Lower leg skin (tissue), 4 donors: ENCODE data around the gene NUDT22. TPM values are rescaled to one million over a fixed set of nuclear protein-coding genes. Genes with fewer than 3 reads are reported as not detected.
A peak's percentile ranks its signal among the peaks of the same experiment; 100 is the strongest.

ENCODE experiments used
- DNase-seq, 2 donors: peaks; one replicate each; pipeline ENCODE4 v3.0.0-alpha.2; 2019; ENCODE audit warnings: low spot score in 2 of 2
- H3K4me3 ChIP-seq: fragments of 200-600 bp; sonication (generic); 2 replicates; pipeline ENCODE4 v1.5.1; 2017; ENCODE audit warnings: mild to moderate bottlenecking, low read depth; ENCODE audit not compliant: poor library complexity, severe bottlenecking
- POLR2A ChIP-seq, 2 donors: fragments of 450-650 bp; IDR thresholded peaks; one replicate each; pipeline ENCODE4 v1.6.1; 2016 to 2017; ENCODE audit warnings: antibody characterized with exemption in 2 of 2, mild to moderate bottlenecking in 1 of 2, moderate library complexity in 1 of 2
- WGBS, 2 donors: methylation state at CpG; one replicate each; pipeline ENCODE4 v1.1.5; 2018; 5-methylcytosine and 5-hydroxymethylcytosine counted together
- intact Hi-C: fragments of 100-400 bp; cut with DNase I; formaldehyde crosslinking; loops from one replicate; pipeline ENCODE4 v1.15.0; 2023; ENCODE audit warnings: low total_unique reads
- total RNA-seq, 4 donors: library from RNA; depleted of rRNA; stranded (reverse); fragments of >200 nt; gene quantifications; one replicate each; pipeline ENCODE4 v1.1.0, GENCODE V29; 2016
- TF ChIP-seq, protein P1 (sequence below), 3 donors: fragments of 450-650 bp; IDR thresholded peaks; one replicate each; pipeline ENCODE4 v1.5.1; 2016; ENCODE audit warnings: antibody characterized with exemption in 3 of 3, mild to moderate bottlenecking in 3 of 3, moderate library complexity in 2 of 3

The NUDT22 gene
- total RNA-seq, 4 donors from 2014 or later: 44.7 to 75.6 (median 68.3) TPM

DNA sequence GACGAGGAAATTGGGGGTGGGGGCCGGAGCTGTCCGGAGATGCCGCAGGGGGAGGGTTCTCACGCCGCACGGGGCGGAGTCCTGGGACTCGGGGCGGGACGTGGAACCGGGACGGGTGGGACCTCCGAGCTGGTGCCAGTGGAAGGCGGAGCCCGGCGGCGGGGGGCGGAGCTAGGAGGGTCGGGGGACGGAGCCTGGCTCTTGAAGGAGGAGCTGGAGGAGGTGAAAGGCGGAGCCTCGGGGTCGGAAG is 15.1 kb downstream of the NUDT22 start:
- intact Hi-C loops: no loop called here
- 1 to 2% methylated on average over 22 to 24 of the region's 24 CpGs for WGBS, 2 donors
- DNase-seq: peak; percentile 99 to 100

DNA sequence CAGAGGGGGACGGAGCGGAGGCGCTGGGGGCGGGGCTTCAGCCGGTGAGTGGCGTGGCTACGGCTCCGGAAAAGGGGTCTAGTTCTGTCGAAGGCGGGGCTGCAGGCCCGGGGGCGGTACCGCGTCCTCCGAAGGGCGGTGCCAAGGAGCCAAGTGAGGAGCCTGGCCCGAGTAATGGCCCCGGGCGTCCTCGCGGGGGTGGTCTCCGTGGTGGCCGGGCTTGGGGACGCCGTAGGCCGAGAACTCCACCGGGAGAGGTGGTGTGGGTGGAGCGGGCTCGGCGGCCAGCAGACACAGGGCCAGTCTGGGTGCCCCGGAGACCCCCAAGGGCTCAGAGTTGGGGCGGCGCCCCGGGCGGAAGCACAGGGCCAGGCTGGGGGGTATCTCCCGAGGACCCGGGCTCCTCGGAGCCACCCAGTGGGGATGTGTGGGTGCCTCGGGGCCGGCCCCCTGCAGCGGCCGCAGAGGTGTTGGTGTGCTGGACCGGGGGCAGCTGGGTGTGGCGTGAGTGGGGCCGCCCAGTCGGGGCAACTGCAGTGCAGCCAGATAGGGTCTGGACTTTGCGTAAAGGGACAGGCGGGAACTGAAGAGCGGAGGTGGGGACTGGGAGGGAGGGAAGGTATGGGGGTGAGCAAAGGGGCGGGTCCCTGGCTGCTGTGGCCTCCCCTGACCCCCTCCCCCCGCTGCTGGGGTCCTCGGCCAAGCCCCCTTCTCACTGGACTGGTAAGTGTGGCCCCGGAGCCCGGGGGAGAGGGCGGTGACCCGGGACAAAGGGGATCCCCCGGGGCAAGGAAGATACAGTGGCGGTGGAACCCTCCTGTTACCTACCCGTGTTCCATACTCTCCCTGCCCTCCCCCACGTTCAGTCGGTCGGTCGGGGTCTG is 15.7 kb downstream of the NUDT22 start:
- no peak for DNase-seq
- no peak for TF ChIP-seq POLR2A (IDR thresholded peaks at IDR 0.05)
- TF ChIP-seq, protein P1, sequence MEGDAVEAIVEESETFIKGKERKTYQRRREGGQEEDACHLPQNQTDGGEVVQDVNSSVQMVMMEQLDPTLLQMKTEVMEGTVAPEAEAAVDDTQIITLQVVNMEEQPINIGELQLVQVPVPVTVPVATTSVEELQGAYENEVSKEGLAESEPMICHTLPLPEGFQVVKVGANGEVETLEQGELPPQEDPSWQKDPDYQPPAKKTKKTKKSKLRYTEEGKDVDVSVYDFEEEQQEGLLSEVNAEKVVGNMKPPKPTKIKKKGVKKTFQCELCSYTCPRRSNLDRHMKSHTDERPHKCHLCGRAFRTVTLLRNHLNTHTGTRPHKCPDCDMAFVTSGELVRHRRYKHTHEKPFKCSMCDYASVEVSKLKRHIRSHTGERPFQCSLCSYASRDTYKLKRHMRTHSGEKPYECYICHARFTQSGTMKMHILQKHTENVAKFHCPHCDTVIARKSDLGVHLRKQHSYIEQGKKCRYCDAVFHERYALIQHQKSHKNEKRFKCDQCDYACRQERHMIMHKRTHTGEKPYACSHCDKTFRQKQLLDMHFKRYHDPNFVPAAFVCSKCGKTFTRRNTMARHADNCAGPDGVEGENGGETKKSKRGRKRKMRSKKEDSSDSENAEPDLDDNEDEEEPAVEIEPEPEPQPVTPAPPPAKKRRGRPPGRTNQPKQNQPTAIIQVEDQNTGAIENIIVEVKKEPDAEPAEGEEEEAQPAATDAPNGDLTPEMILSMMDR (IDR thresholded peaks at IDR 0.05): no peak
- H3K4me3 ChIP-seq: peak overlapping the region; percentile 59
- intact Hi-C loops: no loop called here
- 0% methylated on average over 44 to 45 of the region's 63 CpGs for WGBS, 2 donors

More for the DNA sequence above, 15.1 kb downstream of the NUDT22 start:
- no peak for TF ChIP-seq POLR2A (IDR thresholded peaks at IDR 0.05)
- TF ChIP-seq, protein P1 (IDR thresholded peaks at IDR 0.05): no peak
- H3K4me3 ChIP-seq: peak overlapping the region; percentile 41

DNA sequence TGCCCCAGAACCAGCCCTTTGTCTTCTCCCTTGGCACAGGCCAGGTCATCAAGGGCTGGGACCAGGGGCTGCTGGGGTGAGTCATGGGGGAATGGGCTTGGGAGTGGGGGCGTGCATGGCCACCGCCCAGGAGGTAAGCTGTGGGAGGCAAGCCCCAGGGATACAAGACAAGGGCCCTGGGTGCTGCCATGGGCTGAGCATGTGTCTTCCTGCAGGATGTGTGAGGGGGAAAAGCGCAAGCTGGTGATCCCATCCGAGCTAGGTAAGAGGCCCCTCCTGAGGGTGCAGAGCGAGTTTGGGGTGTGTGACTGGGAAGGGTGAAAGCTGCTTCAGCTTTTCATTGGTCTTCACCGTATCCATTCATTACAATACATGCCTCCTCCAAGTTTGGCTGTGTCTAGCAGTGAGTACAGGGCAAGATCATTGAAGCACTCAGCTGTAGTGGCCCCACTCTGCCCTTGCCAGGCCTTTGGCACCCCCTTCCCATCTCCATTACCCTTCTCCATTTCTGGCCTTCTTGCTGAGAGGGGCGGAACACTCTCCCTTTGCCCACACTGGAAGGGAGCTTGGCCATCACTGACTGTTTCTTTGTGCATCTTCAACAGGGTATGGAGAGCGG is 17.3 kb downstream of the NUDT22 start:
- 68 to 73% methylated on average over 8 of the region's 8 CpGs for WGBS, 2 donors
- TF ChIP-seq, protein P1 (IDR thresholded peaks at IDR 0.05): no peak
- no peak for TF ChIP-seq POLR2A (IDR thresholded peaks at IDR 0.05)
- intact Hi-C loops: no loop called here
- DNase-seq: no peak
- H3K4me3 ChIP-seq: no peak overlapping the region

DNA sequence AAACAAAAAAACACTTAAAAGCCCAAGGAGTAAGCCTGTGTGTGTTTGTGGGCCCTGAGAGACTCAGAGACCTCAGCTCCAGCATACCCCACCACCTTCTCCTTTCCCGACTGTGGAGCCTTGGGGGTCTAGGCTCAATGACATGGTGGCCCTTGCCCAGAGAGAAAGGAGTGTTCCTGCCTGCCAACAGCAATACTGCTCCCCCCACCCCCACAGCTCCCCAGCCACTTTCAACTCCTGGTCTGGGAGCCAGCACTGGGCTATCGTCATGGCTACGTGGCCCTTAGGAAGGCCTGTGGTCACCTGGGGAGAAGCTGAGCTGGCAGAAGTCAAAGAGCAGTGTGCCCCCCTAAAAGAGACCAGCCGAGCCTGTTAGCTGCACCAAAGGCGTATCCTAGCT is 18.0 kb downstream of the NUDT22 start:
- DNase-seq: no peak
- intact Hi-C loops: no loop called here
- H3K4me3 ChIP-seq: no peak overlapping the region
- TF ChIP-seq POLR2A (IDR thresholded peaks at IDR 0.05): no peak
- TF ChIP-seq, protein P1 (IDR thresholded peaks at IDR 0.05): no peak
- WGBS, 2 donors: 55 to 71% methylated on average over 5 of the region's 5 CpGs

DNA sequence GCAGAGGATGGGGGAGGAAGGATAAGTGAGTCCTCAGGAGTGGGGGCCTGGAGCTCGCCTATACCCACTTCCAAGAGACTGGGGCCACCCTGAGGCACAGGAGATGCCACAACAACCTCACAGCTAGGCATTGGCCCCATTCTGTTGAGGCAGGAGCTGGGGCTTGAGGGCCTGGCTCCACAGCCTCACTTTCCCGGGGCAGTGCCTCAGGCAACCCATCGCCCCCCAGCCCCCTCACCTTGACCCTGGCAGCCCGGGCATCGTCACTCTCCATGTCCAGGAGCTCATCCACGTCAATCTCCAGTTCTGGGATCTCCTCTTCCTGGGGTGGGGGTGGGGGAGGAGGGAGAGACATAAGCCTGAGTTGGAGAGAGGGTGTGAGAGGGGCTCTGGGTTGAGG is 18.9 kb downstream of the NUDT22 start:
- TF ChIP-seq, protein P1 (IDR thresholded peaks at IDR 0.05): no peak
- H3K4me3 ChIP-seq: peak overlapping the region; percentile 74
- WGBS, 2 donors: 18 to 19% methylated on average over 6 of the region's 6 CpGs
- intact Hi-C loops: no loop called here
- DNase-seq: no peak
